SK-N-SH treated with all-trans-retinoic acid at 6 μM for 48 hours (cell line): ENCODE measurements around the gene TBX1.

Source experiments
- CSDC2 ChIP-seq: fragments of 250-450 bp; sonication (Bioruptor Pico); IDR thresholded peaks from 2 replicates; pipeline ENCODE4 v1.5.0; 2020; ENCODE audit warnings: mild to moderate bottlenecking, moderate library complexity
- ESRRG ChIP-seq: fragments of 250-450 bp; sonication (Bioruptor Pico); IDR thresholded peaks from 2 replicates; pipeline ENCODE4 v1.6.1; 2021; ENCODE audit warnings: mild to moderate bottlenecking
- GLIS3 ChIP-seq: fragments of 250-450 bp; sonication (Bioruptor Pico); IDR thresholded peaks from 2 replicates; pipeline ENCODE4 v1.5.0; 2020; ENCODE audit warnings: mild to moderate bottlenecking, moderate library complexity
- RARB ChIP-seq: fragments of 250-450 bp; sonication (Bioruptor Pico); IDR thresholded peaks from 2 replicates; pipeline ENCODE4 v1.8.0; 2021; ENCODE audit warnings: mild to moderate bottlenecking, moderate library complexity
- SNAI2 ChIP-seq: fragments of 250-450 bp; sonication (Bioruptor Pico); IDR thresholded peaks from 2 replicates; pipeline ENCODE4 v1.5.0; 2020; ENCODE audit warnings: mild to moderate bottlenecking, moderate library complexity
- TCF4 ChIP-seq: fragments of 250-450 bp; sonication (Bioruptor Pico); IDR thresholded peaks from 2 replicates; pipeline ENCODE4 v1.8.0; 2021; ENCODE audit warnings: mild to moderate bottlenecking, moderate library complexity, borderline replicate concordance
- ZFP30 ChIP-seq: fragments of 450-650 bp; formaldehyde crosslinking; IDR thresholded peaks from 2 replicates; pipeline ENCODE4 v1.5.0; 2022; ENCODE audit warnings: mild to moderate bottlenecking, moderate library complexity
- TF ChIP-seq, protein P1 (sequence below): fragments of 250-450 bp; sonication (Bioruptor Pico); IDR thresholded peaks from 2 replicates; pipeline ENCODE4 v1.5.1; 2020; ENCODE audit warnings: low read depth, mild to moderate bottlenecking, moderate library complexity

DNA sequence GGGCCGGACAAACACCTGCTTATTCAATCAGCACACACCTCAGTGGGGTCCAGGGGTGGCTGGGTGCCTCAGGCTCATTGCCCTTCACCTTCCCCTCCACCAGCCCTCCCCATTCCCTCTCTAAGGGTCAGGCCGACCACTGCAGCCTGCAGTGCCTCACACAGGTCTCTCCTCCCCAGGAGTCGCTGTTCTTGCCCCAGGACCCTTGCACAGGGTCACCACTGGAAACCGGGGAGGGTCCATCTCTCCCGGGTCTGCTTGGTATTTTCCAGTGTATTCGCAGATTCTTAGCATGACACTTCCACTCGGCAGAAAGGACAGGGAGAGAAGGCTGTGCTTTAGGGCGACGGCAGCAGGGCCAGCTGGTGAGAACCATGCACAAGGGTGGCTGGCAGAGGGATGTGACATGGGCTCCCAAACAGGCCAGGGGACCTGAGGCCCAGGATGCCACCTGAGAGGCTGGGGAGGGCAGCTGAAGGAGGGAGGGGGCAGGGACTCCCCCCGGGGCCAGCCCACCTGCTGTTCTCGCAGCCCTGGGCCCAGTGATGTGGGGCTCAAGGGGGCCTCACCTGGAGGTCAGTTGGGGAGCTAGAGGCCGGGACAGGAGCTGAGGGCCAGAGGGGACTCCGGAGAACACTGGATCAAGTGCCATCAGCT, 16.1 kb upstream of the TBX1 start:
- TF ChIP-seq ESRRG (no peak), GLIS3 (CRISPR knock-in tag) (no peak), ZFP30 (CRISPR knock-in tag) (no peak), SNAI2 (no peak), TCF4 (CRISPR knock-in tag) (no peak), CSDC2 (no peak), RARB (CRISPR knock-in tag) (no peak)
- TF ChIP-seq, protein P1, sequence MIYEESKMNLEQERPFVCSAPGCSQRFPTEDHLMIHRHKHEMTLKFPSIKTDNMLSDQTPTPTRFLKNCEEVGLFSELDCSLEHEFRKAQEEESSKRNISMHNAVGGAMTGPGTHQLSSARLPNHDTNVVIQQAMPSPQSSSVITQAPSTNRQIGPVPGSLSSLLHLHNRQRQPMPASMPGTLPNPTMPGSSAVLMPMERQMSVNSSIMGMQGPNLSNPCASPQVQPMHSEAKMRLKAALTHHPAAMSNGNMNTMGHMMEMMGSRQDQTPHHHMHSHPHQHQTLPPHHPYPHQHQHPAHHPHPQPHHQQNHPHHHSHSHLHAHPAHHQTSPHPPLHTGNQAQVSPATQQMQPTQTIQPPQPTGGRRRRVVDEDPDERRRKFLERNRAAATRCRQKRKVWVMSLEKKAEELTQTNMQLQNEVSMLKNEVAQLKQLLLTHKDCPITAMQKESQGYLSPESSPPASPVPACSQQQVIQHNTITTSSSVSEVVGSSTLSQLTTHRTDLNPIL: no peak
